ENCODE measurements around the gene SSB.

The SSB gene

GRCh38 chr2:169778446-169778845, 20.2 kb upstream of the SSB start:
- Histone ChIP-seq H3K27me3 (ENCODE audit: insufficient read depth, poor library complexity, severe bottlenecking) (no peaks in the 10 kb centered on the region), H3K4me3 (replicated peaks; ENCODE audit: insufficient read depth, low read length) (no peak overlapping the region), H3K27ac (replicated peaks) (no peak overlapping the region)
- TF ChIP-seq CTCF (IDR thresholded peaks at IDR 0.05; ENCODE audit: insufficient read depth, low read length) = no peak
- TF ChIP-seq SPI1 (IDR thresholded peaks at IDR 0.05; ENCODE audit: borderline replicate concordance, low read depth) = peak; percentile 54; the same call in 1 of the 2 replicates
- no peak for DNase-seq (ENCODE audit: low read depth in 1 of 2, low spot score in 1 of 2)

- DNase-seq (ENCODE audit: low read depth in 1 of 2, low spot score in 1 of 2) = no peak
- H3K27ac ChIP-seq (replicated peaks) = no peak overlapping the region
- H3K27me3 ChIP-seq (ENCODE audit: insufficient read depth, poor library complexity, severe bottlenecking) = no peaks in the 10 kb centered on the region
- H3K4me3 ChIP-seq (replicated peaks; ENCODE audit: insufficient read depth, low read length) = no peak overlapping the region
- TF ChIP-seq GABPA (IDR thresholded peaks at IDR 0.05; ENCODE audit: low read depth) = no peak
- no peak for TF ChIP-seq REST (IDR thresholded peaks at IDR 0.05; ENCODE audit: insufficient replicate concordance, low read depth)
- no peak for TF ChIP-seq SPI1 (IDR thresholded peaks at IDR 0.05; ENCODE audit: borderline replicate concordance, low read depth)
- no peak for TF ChIP-seq POLR2AphosphoS5 (IDR thresholded peaks at IDR 0.05; ENCODE audit: low read depth)
- TF ChIP-seq CTCF (IDR thresholded peaks at IDR 0.05; ENCODE audit: insufficient read depth, low read length) = no peak
Measured at GRCh38 chr2:169781249-169782013, 17.2 kb upstream of the SSB start.

GRCh38 chr2:169782513-169782912, 16.2 kb upstream of the SSB start:
- TF ChIP-seq REST (IDR thresholded peaks at IDR 0.05; ENCODE audit: insufficient replicate concordance, low read depth) (no peak), GABPA (IDR thresholded peaks at IDR 0.05; ENCODE audit: low read depth) (no peak), POLR2AphosphoS5 (IDR thresholded peaks at IDR 0.05; ENCODE audit: low read depth) (no peak), CTCF (IDR thresholded peaks at IDR 0.05; ENCODE audit: insufficient read depth, low read length) (no peak), SPI1 (IDR thresholded peaks at IDR 0.05; ENCODE audit: borderline replicate concordance, low read depth) (no peak)
- H3K27me3 ChIP-seq (ENCODE audit: insufficient read depth, poor library complexity, severe bottlenecking) = no peaks in the 10 kb centered on the region
- DNase-seq (ENCODE audit: low read depth in 1 of 2, low spot score in 1 of 2) = no peak
- no peak overlapping the region for H3K4me3 ChIP-seq (replicated peaks; ENCODE audit: insufficient read depth, low read length)
- no peak overlapping the region for H3K27ac ChIP-seq (replicated peaks)

GRCh38 chr2:169790581-169790980, 8.1 kb upstream of the SSB start:
- Histone ChIP-seq H3K4me3 (replicated peaks; ENCODE audit: insufficient read depth, low read length) (no peak overlapping the region), H3K27ac (replicated peaks) (no peak overlapping the region), H3K27me3 (ENCODE audit: insufficient read depth, poor library complexity, severe bottlenecking) (no peaks in the 10 kb centered on the region)
- no peak for TF ChIP-seq CTCF (IDR thresholded peaks at IDR 0.05; ENCODE audit: insufficient read depth, low read length)
- TF ChIP-seq SPI1 (IDR thresholded peaks at IDR 0.05; ENCODE audit: borderline replicate concordance, low read depth) = no peak
- DNase-seq (ENCODE audit: low read depth in 1 of 2, low spot score in 1 of 2) = no peak

All from HL-60 (cell line).